Adipocyte (in vitro differentiated cells): ENCODE results near the gene RNF19B.

ENCODE experiments used
- DNase-seq: peaks from one replicate; pipeline ENCODE4 v3.0.0-alpha.2; 2015; ENCODE audit warnings: low read depth
- H3K27me3 ChIP-seq: replicated peaks from 2 replicates; pipeline ENCODE4 v1.7.0; 2013; ENCODE audit warnings: mild to moderate bottlenecking, low read length, moderate library complexity; ENCODE audit not compliant: control insufficient read depth, insufficient read depth
- H3K36me3 ChIP-seq: 2 replicates; pipeline ENCODE4 v1.7.0; 2013; ENCODE audit warnings: low read length, mild to moderate bottlenecking, moderate library complexity; ENCODE audit not compliant: control insufficient read depth, insufficient read depth, severe bottlenecking
- H3K4me1 ChIP-seq: 2 replicates; pipeline ENCODE4 v1.7.0; 2013; ENCODE audit warnings: mild to moderate bottlenecking, low read length, moderate library complexity; ENCODE audit not compliant: control insufficient read depth, insufficient read depth
- H3K4me3 ChIP-seq: 2 replicates; pipeline ENCODE4 v1.7.0; 2013; ENCODE audit warnings: mild to moderate bottlenecking, low read length, moderate library complexity
- H3K9ac ChIP-seq: 2 replicates; pipeline ENCODE4 v1.7.0; 2013; ENCODE audit warnings: mild to moderate bottlenecking, low read length, moderate library complexity
- H3K9me3 ChIP-seq: 2 replicates; pipeline ENCODE4 v1.7.0; 2013; ENCODE audit warnings: mild to moderate bottlenecking, low read length, moderate library complexity; ENCODE audit not compliant: control insufficient read depth

The RNF19B gene

GRCh38 chr1:32926562-32926961 is 38.0 kb downstream of the RNF19B start:
- Histone ChIP-seq H3K9me3 (no peaks in the 10 kb centered on the region), H3K36me3 (no peaks in the 10 kb centered on the region), H3K4me1 (peaks cover 16% of the 10 kb centered on the region), H3K9ac (no peak overlapping the region), H3K4me3 (no peak overlapping the region), H3K27me3 (peaks cover 10% of the 10 kb centered on the region)
- no peak for DNase-seq

- no peak for DNase-seq
- H3K27me3 ChIP-seq, result peaks cover 10% of the 10 kb centered on the region
- peaks cover 23% of the 10 kb centered on the region for H3K4me1 ChIP-seq
- H3K4me3 ChIP-seq, result peak overlapping the region; percentile 41
- H3K9me3 ChIP-seq, result no peaks in the 10 kb centered on the region
- no peak overlapping the region for H3K9ac ChIP-seq
- no peaks in the 10 kb centered on the region for H3K36me3 ChIP-seq
Observed at GRCh38 chr1:32925403-32926162, 39.0 kb downstream of the RNF19B start.

DNA sequence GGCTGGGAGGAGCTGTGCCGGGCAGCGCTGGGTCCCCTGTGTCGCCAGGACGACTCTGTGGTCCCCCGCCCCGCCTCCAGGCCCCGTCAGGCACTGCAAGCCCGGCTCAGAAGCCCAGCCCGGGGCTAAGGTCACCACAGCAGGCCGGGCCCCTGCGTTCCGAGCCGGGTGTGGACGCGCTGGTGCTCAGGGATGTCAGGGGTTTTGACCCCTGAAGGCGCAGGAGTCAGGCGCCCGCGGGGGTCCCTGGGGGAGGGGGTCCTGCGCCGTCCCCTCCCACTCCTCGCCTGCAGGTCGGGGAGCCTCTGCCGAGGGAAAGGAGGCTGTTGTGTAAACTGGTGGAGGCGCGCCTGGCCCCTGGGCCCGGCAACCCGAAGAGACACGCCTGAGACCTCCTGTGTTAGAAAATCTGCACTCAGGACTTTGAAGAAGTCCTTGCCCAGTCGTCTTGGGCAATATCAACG is 39.7 kb downstream of the RNF19B start:
- peaks cover 29% of the 10 kb centered on the region for H3K4me1 ChIP-seq
- H3K9me3 ChIP-seq, result no peaks in the 10 kb centered on the region
- DNase-seq, result no peak
- no peaks in the 10 kb centered on the region for H3K36me3 ChIP-seq
- peak overlapping the region; percentile 41 for H3K4me3 ChIP-seq
- peaks cover 10% of the 10 kb centered on the region for H3K27me3 ChIP-seq
- H3K9ac ChIP-seq, result peak overlapping the region; percentile 49

GRCh38 chr1:32920833-32921232 is 43.8 kb downstream of the RNF19B start:
- no peaks in the 10 kb centered on the region for H3K36me3 ChIP-seq
- H3K4me1 ChIP-seq, result peaks cover 32% of the 10 kb centered on the region
- H3K9me3 ChIP-seq, result no peaks in the 10 kb centered on the region
- no peak for DNase-seq
- no peak overlapping the region for H3K9ac ChIP-seq
- H3K4me3 ChIP-seq, result no peak overlapping the region
- H3K27me3 ChIP-seq, result peaks cover 7% of the 10 kb centered on the region

DNA sequence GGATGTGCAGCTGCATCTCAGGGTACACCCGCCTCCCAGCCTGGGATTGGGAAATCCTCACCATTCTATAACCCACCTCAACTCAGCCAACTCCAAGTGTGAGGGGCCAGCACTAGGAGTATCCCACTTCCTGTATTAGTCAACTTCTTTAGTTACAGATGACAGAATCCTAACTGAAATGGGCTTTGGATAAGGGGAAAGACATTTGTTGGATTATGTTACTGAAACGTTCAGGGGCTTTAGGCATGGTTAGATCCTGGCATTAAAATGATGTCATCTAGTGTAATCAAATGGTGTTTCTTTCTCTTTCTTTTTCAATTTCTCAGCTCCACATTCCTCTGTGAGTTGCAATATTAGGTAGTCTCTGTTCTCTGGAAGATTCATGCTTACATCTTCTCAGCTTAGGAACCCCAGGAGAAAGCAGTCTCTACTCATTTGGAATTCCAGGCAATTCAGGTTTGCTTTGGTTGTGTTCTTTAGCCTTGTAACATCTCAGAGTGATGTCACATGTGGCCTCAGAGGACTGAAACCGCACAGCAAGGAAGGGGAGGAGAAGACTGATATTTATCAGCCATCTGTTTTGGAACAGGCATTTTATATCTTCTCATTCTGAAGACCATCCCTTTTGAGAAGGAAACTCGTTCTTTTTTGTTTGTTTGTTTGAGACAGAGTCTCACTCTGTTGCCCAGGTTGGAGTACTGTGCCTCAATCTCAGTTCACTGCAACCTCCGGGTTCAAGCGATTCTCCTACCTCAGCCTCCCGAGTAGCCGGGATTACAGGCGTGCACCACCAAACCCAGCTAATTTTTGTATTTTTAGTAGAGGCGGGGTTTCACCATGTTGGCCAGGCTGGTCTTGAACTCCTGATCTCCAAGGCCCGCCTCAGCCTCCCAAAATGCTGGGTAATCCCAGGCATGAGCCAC is 44.5 kb downstream of the RNF19B start:
- no peak overlapping the region for H3K9ac ChIP-seq
- H3K4me1 ChIP-seq, result peaks cover 24% of the 10 kb centered on the region
- H3K27me3 ChIP-seq, result peaks cover 7% of the 10 kb centered on the region
- H3K36me3 ChIP-seq, result no peaks in the 10 kb centered on the region
- H3K4me3 ChIP-seq, result peak overlapping the region; percentile 32
- peak; percentile 56 for DNase-seq
- H3K9me3 ChIP-seq, result no peaks in the 10 kb centered on the region

- H3K9ac ChIP-seq, result no peak overlapping the region
Observed at GRCh38 chr1:32918179-32918578, 46.4 kb downstream of the RNF19B start.

DNA sequence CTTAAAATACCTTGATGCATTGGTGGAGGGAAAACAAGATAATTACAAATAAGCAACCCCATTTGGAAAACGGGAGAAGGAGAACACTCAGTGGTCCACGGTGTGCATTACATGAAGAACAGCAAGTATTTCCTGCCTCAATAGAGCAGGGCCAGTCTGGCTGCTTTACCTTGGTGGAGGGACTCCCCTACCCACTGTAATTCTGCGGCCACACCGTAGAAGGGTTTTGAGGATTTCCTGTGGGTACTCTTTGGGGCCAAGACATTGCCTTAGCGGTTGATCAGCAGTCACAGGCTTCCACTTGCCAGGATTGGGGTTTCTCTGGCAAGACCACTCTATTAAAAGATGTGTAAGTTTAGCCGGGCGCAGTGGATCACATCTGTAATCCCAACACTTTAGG is 47.1 kb downstream of the RNF19B start:
- Histone ChIP-seq H3K9me3 (no peaks in the 10 kb centered on the region), H3K4me3 (no peak overlapping the region), H3K4me1 (peaks cover 18% of the 10 kb centered on the region), H3K9ac (no peak overlapping the region), H3K36me3 (no peaks in the 10 kb centered on the region), H3K27me3 (peaks cover 3% of the 10 kb centered on the region)
- DNase-seq, result no peak

More at GRCh38 chr1:32918179-32918578, 46.4 kb downstream of the RNF19B start:
- H3K27me3 ChIP-seq, result peaks cover 3% of the 10 kb centered on the region
- no peaks in the 10 kb centered on the region for H3K9me3 ChIP-seq
- H3K4me1 ChIP-seq, result peaks cover 18% of the 10 kb centered on the region
- no peak for DNase-seq
- H3K4me3 ChIP-seq, result no peak overlapping the region
- H3K36me3 ChIP-seq, result no peaks in the 10 kb centered on the region

GRCh38 chr1:32915766-32916706 is 48.6 kb downstream of the RNF19B start:
- Histone ChIP-seq H3K4me3 (no peak overlapping the region), H3K27me3 (peaks cover 3% of the 10 kb centered on the region), H3K9ac (no peak overlapping the region), H3K36me3 (no peaks in the 10 kb centered on the region), H3K4me1 (peaks cover 15% of the 10 kb centered on the region), H3K9me3 (no peaks in the 10 kb centered on the region)
- no peak for DNase-seq

DNA sequence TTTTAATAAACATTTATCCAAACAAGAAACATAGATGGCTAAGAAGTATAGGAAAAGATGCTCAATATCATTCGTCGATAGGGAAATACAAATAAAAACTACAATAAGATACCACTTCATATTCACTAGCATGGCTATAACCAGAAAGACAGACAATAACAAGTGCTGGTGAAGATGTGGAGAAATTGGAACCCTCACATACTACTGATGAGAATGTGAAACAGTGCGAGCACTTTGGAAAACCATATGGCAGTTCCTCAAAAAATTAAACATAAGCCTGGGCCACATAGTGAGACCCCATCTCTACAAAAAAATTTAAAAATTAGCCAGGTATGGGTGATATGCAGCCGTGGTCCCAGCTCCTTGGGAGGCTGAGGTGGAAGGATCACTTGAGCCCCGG is 54.3 kb downstream of the RNF19B start:
- Histone ChIP-seq H3K9ac (no peak overlapping the region), H3K4me1 (no peaks in the 10 kb centered on the region), H3K27me3 (peaks cover 3% of the 10 kb centered on the region), H3K4me3 (no peak overlapping the region), H3K36me3 (no peaks in the 10 kb centered on the region), H3K9me3 (peaks cover 4% of the 10 kb centered on the region)
- no peak for DNase-seq

- Histone ChIP-seq H3K4me3 (no peak overlapping the region), H3K27me3 (no peaks in the 10 kb centered on the region), H3K9me3 (peaks cover 4% of the 10 kb centered on the region), H3K9ac (no peak overlapping the region), H3K36me3 (no peaks in the 10 kb centered on the region), H3K4me1 (no peaks in the 10 kb centered on the region)
- DNase-seq, result no peak
Observed at GRCh38 chr1:32907435-32907834, 57.2 kb downstream of the RNF19B start.
